Mesothelial cell of epicardium (in vitro differentiated cells): ENCODE data around the gene WDR72. TPM values are rescaled to one million over a fixed set of nuclear protein-coding genes. Genes with fewer than 3 reads are reported as not detected.

Source experiments
- DNase-seq, 2 experiments: peaks; one replicate each; pipeline ENCODE4 v3.0.0; 2021; ENCODE audit warnings: low spot score in 2 of 2; ENCODE audit not compliant: unreplicated experiment in 2 of 2
- H3K27ac Mint-ChIP-seq: 2 replicates; pipeline ENCODE4 v1.8.0; 2021; ENCODE audit warnings: mixed read lengths
- H3K27me3 Mint-ChIP-seq: 2 replicates; pipeline ENCODE4 v1.8.0; 2021; ENCODE audit warnings: low read depth, mixed read lengths
- H3K36me3 Mint-ChIP-seq: 2 replicates; pipeline ENCODE4 v1.8.0; 2021; ENCODE audit warnings: mixed read lengths
- H3K4me1 Mint-ChIP-seq: 2 replicates; pipeline ENCODE4 v1.8.0; 2021; ENCODE audit warnings: mixed read lengths
- H3K4me3 Mint-ChIP-seq: 2 replicates; pipeline ENCODE4 v1.8.0; 2021; ENCODE audit warnings: mild to moderate bottlenecking, moderate library complexity, mixed read lengths
- H3K9me3 Mint-ChIP-seq: 2 replicates; pipeline ENCODE4 v1.8.0; 2021; ENCODE audit warnings: mixed read lengths
- total RNA-seq: library from RNA; stranded (reverse); gene quantifications from 3 replicates; pipeline ENCODE4 v1.2.1, GENCODE V29; 2021
- TF ChIP-seq, protein P1 (sequence below): fragments of 200-600 bp; sonication (generic); IDR thresholded peaks from one replicate; pipeline ENCODE4 v1.5.0; 2021; ENCODE audit warnings: antibody characterized with exemption; ENCODE audit not compliant: unreplicated experiment

WDR72 gene
- total RNA-seq, 1 donor from 2014 or later = 0.25 TPM

DNA sequence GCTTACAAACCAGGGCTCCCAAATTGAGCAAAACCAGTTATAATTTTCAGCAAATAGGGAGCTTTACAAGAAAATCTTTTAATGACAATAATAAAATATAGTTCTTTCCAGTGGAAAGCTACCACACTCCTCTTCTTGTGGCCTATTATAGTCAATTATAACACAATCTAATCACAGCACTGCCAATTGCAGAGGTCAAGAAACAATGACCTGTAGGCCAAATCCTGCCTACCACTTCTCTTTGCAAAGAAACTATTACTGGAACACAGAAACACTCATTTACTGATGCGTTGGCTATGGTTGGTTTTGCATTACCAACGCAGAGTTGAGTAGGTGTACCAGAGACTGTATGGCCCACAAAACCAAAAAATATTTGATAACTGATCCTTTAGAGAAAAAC lies 110.5 kb downstream of the WDR72 start:
- Mint-ChIP-seq H3K27me3 (peaks cover 16% of the 10 kb centered on the region), H3K36me3 (no peaks in the 10 kb centered on the region), H3K27ac (no peak overlapping the region), H3K4me1 (no peaks in the 10 kb centered on the region), H3K4me3 (no peak overlapping the region), H3K9me3 (no peaks in the 10 kb centered on the region)
- TF ChIP-seq, protein P1, sequence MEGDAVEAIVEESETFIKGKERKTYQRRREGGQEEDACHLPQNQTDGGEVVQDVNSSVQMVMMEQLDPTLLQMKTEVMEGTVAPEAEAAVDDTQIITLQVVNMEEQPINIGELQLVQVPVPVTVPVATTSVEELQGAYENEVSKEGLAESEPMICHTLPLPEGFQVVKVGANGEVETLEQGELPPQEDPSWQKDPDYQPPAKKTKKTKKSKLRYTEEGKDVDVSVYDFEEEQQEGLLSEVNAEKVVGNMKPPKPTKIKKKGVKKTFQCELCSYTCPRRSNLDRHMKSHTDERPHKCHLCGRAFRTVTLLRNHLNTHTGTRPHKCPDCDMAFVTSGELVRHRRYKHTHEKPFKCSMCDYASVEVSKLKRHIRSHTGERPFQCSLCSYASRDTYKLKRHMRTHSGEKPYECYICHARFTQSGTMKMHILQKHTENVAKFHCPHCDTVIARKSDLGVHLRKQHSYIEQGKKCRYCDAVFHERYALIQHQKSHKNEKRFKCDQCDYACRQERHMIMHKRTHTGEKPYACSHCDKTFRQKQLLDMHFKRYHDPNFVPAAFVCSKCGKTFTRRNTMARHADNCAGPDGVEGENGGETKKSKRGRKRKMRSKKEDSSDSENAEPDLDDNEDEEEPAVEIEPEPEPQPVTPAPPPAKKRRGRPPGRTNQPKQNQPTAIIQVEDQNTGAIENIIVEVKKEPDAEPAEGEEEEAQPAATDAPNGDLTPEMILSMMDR = no peak
- no peak for DNase-seq

DNA sequence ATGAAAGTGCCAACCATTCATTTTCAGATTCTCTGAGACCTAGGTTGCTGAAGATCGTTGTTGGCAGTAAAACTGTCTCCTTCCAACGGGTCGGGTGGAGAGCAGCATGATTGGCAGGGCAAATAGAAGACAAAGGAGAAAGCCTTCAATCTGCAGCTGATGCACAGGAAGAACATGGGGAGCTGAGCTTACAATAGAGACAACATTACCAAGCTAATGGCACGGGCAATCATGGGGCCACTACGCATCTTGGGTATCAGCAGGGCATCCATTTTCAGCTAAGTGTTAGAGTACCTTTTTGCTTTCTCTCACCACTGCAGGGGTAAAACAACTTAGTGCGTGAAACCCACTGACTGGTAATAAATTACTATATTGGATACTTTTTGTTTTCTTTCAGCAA lies 114.8 kb downstream of the WDR72 start:
- TF ChIP-seq, protein P1 = no peak
- Mint-ChIP-seq H3K27ac (no peak overlapping the region), H3K4me3 (no peak overlapping the region), H3K9me3 (no peaks in the 10 kb centered on the region), H3K36me3 (no peaks in the 10 kb centered on the region), H3K4me1 (no peaks in the 10 kb centered on the region), H3K27me3 (peaks cover 30% of the 10 kb centered on the region)
- no peak for DNase-seq

- Mint-ChIP-seq H3K9me3 (peaks cover 20% of the 10 kb centered on the region), H3K27ac (no peak overlapping the region), H3K4me1 (no peaks in the 10 kb centered on the region), H3K36me3 (no peaks in the 10 kb centered on the region), H3K27me3 (peaks cover 3% of the 10 kb centered on the region), H3K4me3 (no peak overlapping the region)
- TF ChIP-seq, protein P1 = no peak
- DNase-seq = no peak
Measured at GRCh38 chr15:53634517-53635106, 124.9 kb downstream of the WDR72 start.

DNA sequence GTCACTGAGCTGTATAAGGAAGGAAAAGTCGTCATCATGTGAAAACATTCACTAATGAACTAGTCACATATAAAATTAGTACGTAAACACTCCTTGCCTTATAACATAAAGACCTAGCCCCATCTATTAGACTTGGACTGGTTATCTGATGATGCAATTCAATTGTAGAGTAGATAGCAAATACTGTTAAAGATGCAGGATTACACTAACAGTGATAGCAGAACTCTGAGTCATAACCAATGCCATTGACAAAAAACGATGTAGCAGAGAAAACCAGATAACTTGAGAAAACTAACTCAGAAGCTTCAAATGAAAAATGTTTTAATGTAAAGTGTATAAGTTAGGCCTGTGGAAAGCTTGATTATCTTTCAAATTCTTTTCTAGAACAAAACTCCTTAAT lies 132.2 kb downstream of the WDR72 start:
- no peaks in the 10 kb centered on the region for H3K27me3 Mint-ChIP-seq
- no peak overlapping the region for H3K27ac Mint-ChIP-seq
- H3K36me3 Mint-ChIP-seq = no peaks in the 10 kb centered on the region
- H3K4me3 Mint-ChIP-seq = no peak overlapping the region
- no peaks in the 10 kb centered on the region for H3K4me1 Mint-ChIP-seq
- TF ChIP-seq, protein P1 = no peak
- H3K9me3 Mint-ChIP-seq = peaks cover 12% of the 10 kb centered on the region
- DNase-seq = no peak

GRCh38 chr15:53625962-53626845 lies 133.3 kb downstream of the WDR72 start:
- Mint-ChIP-seq H3K9me3 (peaks cover 4% of the 10 kb centered on the region), H3K27ac (no peak overlapping the region), H3K4me3 (no peak overlapping the region), H3K36me3 (no peaks in the 10 kb centered on the region), H3K27me3 (no peaks in the 10 kb centered on the region), H3K4me1 (no peaks in the 10 kb centered on the region)
- no peak for DNase-seq
- TF ChIP-seq, protein P1 = no peak
